ENCODE results near the gene PPP6R1. TPM values are rescaled to one million over a fixed set of nuclear protein-coding genes. Genes with fewer than 3 reads are reported as not detected.
A peak's percentile ranks its signal among the peaks of the same experiment; 100 is the strongest.

Gene PPP6R1
- polyA plus RNA-seq, 3 donors = 16.9 to 91.3 (median 22.0) TPM

DNA sequence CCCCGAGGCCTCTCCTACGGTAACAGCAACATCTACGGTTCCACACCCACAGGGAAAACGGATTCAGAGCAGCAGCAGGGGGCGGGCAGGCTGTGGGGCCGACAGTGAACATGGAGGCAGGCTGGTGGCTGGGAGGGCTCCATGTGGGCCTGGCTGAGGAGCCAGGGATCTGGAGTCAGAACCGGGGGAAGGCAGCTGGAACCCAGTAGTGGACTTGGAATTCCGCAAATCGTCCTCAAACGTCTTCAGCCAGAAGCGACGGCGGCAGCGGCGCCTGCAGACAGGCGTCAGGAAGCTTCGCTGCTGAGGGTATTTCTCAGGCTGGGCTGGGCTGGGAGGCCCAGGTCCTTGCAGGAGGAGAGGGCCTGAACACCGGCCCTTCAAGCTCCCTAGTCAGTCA lies 32.0 kb downstream of the PPP6R1 start:
- H3K4me3 Mint-ChIP-seq = no peak overlapping the region
- H4K20me1 ChIP-seq (ENCODE audit: insufficient read depth, low read length) = peaks cover 88% of the 10 kb centered on the region
- intact Hi-C loops (cut with micrococcal nuclease) = no loop called here
- no peak overlapping the region for H3K27ac ChIP-seq (ENCODE audit: low read depth in 1 of 2, low read length in 2 of 2)
- WGBS (ENCODE audit: insufficient coverage) = 86% methylated on average over 18 of the region's 18 CpGs
- H3K4me1 Mint-ChIP-seq = peaks cover 5% of the 10 kb centered on the region
- H3K79me2 ChIP-seq (ENCODE audit: insufficient read depth, low read length) = no peaks in the 10 kb centered on the region
- no peak overlapping the region for H3K4me3 ChIP-seq (replicated peaks in 1 of 3; ENCODE audit: low read depth in 2 of 3, low read length in 3 of 3)
- TF ChIP-seq, protein P1, sequence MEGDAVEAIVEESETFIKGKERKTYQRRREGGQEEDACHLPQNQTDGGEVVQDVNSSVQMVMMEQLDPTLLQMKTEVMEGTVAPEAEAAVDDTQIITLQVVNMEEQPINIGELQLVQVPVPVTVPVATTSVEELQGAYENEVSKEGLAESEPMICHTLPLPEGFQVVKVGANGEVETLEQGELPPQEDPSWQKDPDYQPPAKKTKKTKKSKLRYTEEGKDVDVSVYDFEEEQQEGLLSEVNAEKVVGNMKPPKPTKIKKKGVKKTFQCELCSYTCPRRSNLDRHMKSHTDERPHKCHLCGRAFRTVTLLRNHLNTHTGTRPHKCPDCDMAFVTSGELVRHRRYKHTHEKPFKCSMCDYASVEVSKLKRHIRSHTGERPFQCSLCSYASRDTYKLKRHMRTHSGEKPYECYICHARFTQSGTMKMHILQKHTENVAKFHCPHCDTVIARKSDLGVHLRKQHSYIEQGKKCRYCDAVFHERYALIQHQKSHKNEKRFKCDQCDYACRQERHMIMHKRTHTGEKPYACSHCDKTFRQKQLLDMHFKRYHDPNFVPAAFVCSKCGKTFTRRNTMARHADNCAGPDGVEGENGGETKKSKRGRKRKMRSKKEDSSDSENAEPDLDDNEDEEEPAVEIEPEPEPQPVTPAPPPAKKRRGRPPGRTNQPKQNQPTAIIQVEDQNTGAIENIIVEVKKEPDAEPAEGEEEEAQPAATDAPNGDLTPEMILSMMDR (IDR thresholded peaks at IDR 0.05) = no peak
- H3K27me3 Mint-ChIP-seq (ENCODE audit: low read depth in 3 of 3) = peaks cover 0 to 3% (median 3%) of the 10 kb centered on the region in 3 donors
- no peak overlapping the region for H3K4me2 ChIP-seq (replicated peaks; ENCODE audit: extremely low read depth, low read length, poor library complexity, severe bottlenecking)
- H3K4me1 ChIP-seq (ENCODE audit: control insufficient read depth in 1 of 2, insufficient read depth in 2 of 2, low read length in 2 of 2) = no peaks in the 10 kb centered on the region
- peaks cover 36 to 58% of the 10 kb centered on the region in 2 donors for H3K36me3 Mint-ChIP-seq
- no peaks in the 10 kb centered on the region for H3K27me3 ChIP-seq (ENCODE audit: control insufficient read depth in 2 of 2, insufficient read depth in 2 of 2, low read length in 2 of 2)
- H3K27ac Mint-ChIP-seq = peak overlapping the region in 3 of 7 donors; percentile 13 to 41 (median 19)
- peaks cover 54 to 64% of the 10 kb centered on the region in 2 donors for H3K36me3 ChIP-seq (replicated peaks in 1 of 2; ENCODE audit: control insufficient read depth in 1 of 2, insufficient read depth in 2 of 2, low read length in 2 of 2)
- no peak overlapping the region for H2AFZ ChIP-seq (ENCODE audit: insufficient read depth, low read depth, low read length, poor library complexity, severe bottlenecking)
- peaks cover 0 to 3% (median 0%) of the 10 kb centered on the region in 7 donors for H3K9me3 Mint-ChIP-seq
- no peak overlapping the region for H3K9ac ChIP-seq (ENCODE audit: insufficient read depth, low read length, poor library complexity, severe bottlenecking)
- DNase-seq = no peak
- H3K9me3 ChIP-seq (replicated peaks in 1 of 2; ENCODE audit: control insufficient read depth in 1 of 2, insufficient read depth in 1 of 2, low read length in 2 of 2) = no peaks in the 10 kb centered on the region

DNA sequence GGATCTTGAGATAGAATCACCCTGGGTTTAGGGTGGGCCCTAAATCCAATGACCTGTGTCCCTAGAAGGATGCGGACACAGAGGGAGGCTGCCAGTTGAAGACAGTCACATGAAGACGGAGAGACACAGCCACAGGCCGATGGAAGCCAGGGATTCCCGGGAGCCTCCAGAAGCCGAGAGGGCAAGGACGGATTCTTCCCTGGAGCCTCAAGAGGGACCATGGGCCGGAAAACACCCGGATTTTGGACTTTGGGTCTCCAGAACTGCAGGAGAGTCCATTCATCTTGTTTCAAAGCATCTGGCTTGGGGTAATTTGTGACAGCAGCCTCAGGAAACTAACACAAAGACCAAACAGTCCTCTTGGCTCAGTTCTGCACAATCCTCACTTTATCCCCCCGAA lies 32.5 kb downstream of the PPP6R1 start:
- no peak overlapping the region for H3K4me2 ChIP-seq (replicated peaks; ENCODE audit: extremely low read depth, low read length, poor library complexity, severe bottlenecking)
- H3K4me1 ChIP-seq (ENCODE audit: control insufficient read depth in 1 of 2, insufficient read depth in 2 of 2, low read length in 2 of 2) = no peaks in the 10 kb centered on the region
- WGBS (ENCODE audit: insufficient coverage) = 85% methylated on average over 8 of the region's 9 CpGs
- H3K27ac Mint-ChIP-seq = peak overlapping the region in 1 of 7 donors; percentile 67
- H3K27ac ChIP-seq (ENCODE audit: low read depth in 1 of 2, low read length in 2 of 2) = no peak overlapping the region
- H3K36me3 ChIP-seq (replicated peaks in 1 of 2; ENCODE audit: control insufficient read depth in 1 of 2, insufficient read depth in 2 of 2, low read length in 2 of 2) = peaks cover 49 to 58% of the 10 kb centered on the region in 2 donors
- no peak overlapping the region for H3K4me3 Mint-ChIP-seq
- H3K27me3 Mint-ChIP-seq (ENCODE audit: low read depth in 3 of 3) = peaks cover 0 to 3% (median 3%) of the 10 kb centered on the region in 3 donors
- no peak overlapping the region for H2AFZ ChIP-seq (ENCODE audit: insufficient read depth, low read depth, low read length, poor library complexity, severe bottlenecking)
- TF ChIP-seq, protein P1 (IDR thresholded peaks at IDR 0.05) = no peak
- no peak overlapping the region for H3K9ac ChIP-seq (ENCODE audit: insufficient read depth, low read length, poor library complexity, severe bottlenecking)
- H3K9me3 Mint-ChIP-seq = peaks cover 0 to 3% (median 0%) of the 10 kb centered on the region in 7 donors
- no peaks in the 10 kb centered on the region for H3K27me3 ChIP-seq (ENCODE audit: control insufficient read depth in 2 of 2, insufficient read depth in 2 of 2, low read length in 2 of 2)
- no peaks in the 10 kb centered on the region for H3K79me2 ChIP-seq (ENCODE audit: insufficient read depth, low read length)
- intact Hi-C loops (cut with micrococcal nuclease) = no loop called here
- H3K9me3 ChIP-seq (replicated peaks in 1 of 2; ENCODE audit: control insufficient read depth in 1 of 2, insufficient read depth in 1 of 2, low read length in 2 of 2) = no peaks in the 10 kb centered on the region
- H3K36me3 Mint-ChIP-seq = peaks cover 36 to 52% of the 10 kb centered on the region in 2 donors
- H3K4me1 Mint-ChIP-seq = peaks cover 5% of the 10 kb centered on the region
- no peak overlapping the region for H3K4me3 ChIP-seq (replicated peaks in 1 of 3; ENCODE audit: low read depth in 2 of 3, low read length in 3 of 3)
- no peak for DNase-seq
- peaks cover 87% of the 10 kb centered on the region for H4K20me1 ChIP-seq (ENCODE audit: insufficient read depth, low read length)

Measured in CD14-positive monocyte (primary cell).